Parathyroid adenoma (tissue), 2 donors: ENCODE data around the gene COL11A2.

Source experiments
- H2AFZ ChIP-seq: fragments of 300-600 bp; sonication (generic); one replicate; pipeline ENCODE4 v1.7.0; 2017; ENCODE audit warnings: antibody characterized with exemption, mild to moderate bottlenecking
- H3K27ac ChIP-seq: fragments of 300-600 bp; sonication (generic); one replicate; pipeline ENCODE4 v1.7.0; 2017
- H3K27me3 ChIP-seq: fragments of 300-600 bp; sonication (generic); one replicate; pipeline ENCODE4 v1.7.0; 2017; ENCODE audit warnings: low read length; ENCODE audit not compliant: control insufficient read depth, insufficient read depth
- H3K36me3 ChIP-seq: fragments of 300-600 bp; sonication (generic); one replicate; pipeline ENCODE4 v1.7.0; 2017; ENCODE audit warnings: low read length; ENCODE audit not compliant: control insufficient read depth, insufficient read depth
- H3K4me1 ChIP-seq: fragments of 300-600 bp; sonication (generic); one replicate; pipeline ENCODE4 v1.7.0; 2017; ENCODE audit warnings: control low read depth
- H3K4me2 ChIP-seq: fragments of 300-600 bp; sonication (generic); one replicate; pipeline ENCODE4 v1.7.0; 2017; ENCODE audit warnings: low read length
- H3K4me3 ChIP-seq: fragments of 300-600 bp; sonication (generic); one replicate; pipeline ENCODE4 v1.7.0; 2017; ENCODE audit warnings: low read depth, low read length
- H3K79me2 ChIP-seq: fragments of 300-600 bp; sonication (generic); one replicate; pipeline ENCODE4 v1.7.0; 2017; ENCODE audit warnings: control low read depth
- H3K9ac ChIP-seq: fragments of 300-600 bp; sonication (generic); one replicate; pipeline ENCODE4 v1.7.0; 2017; ENCODE audit warnings: mild to moderate bottlenecking
- H3K9me3 ChIP-seq: fragments of 300-600 bp; sonication (generic); one replicate; pipeline ENCODE4 v1.7.0; 2017; ENCODE audit warnings: low read length; ENCODE audit not compliant: control insufficient read depth
- TF ChIP-seq, protein P1 (sequence below): fragments of 300-600 bp; sonication (generic); IDR thresholded peaks from one replicate; pipeline ENCODE4 v1.7.0; 2017; ENCODE audit warnings: antibody characterized with exemption, mild to moderate bottlenecking
- donor health status: primary hyperparathyroidism.

COL11A2 gene

DNA sequence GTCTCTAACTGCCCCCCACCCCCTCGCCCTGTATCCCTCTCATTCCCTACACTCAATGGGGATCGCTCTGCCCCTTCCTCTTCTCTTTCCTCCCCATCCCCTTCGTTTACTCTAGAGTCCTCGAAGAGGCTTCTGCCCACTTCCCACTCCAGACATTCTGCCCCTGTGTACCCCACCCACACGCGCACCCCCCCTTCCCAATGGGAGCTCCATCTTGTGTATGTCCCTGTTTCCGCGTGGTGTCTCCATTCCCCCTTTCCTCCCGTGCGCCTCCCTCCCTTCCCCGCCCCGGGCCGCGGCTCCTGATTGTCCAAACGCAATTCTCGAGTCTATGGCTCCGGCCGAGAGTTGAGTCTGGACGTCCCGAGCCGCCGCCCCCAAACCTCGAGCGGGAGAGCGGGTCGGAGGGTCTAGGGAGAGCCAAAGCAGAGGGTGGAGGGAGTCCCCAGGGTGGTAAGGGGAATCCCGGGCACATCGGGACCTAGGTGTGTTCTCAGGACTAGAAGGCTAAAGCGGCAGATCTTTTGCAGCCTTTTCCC, 15.4 kb upstream of the COL11A2 start:
- Histone ChIP-seq H3K4me1 (peaks cover 14% of the 10 kb centered on the region), H3K9ac (peak overlapping the region; percentile 33), H3K27ac (peak overlapping the region; percentile 83), H3K4me3 (peak overlapping the region; percentile 87), H3K36me3 (no peaks in the 10 kb centered on the region), H3K9me3 (no peaks in the 10 kb centered on the region), H3K79me2 (peaks cover 10% of the 10 kb centered on the region), H3K27me3 (no peaks in the 10 kb centered on the region), H3K4me2 (peak overlapping the region; percentile 87), H2AFZ (peak overlapping the region; percentile 91)
- TF ChIP-seq, protein P1, sequence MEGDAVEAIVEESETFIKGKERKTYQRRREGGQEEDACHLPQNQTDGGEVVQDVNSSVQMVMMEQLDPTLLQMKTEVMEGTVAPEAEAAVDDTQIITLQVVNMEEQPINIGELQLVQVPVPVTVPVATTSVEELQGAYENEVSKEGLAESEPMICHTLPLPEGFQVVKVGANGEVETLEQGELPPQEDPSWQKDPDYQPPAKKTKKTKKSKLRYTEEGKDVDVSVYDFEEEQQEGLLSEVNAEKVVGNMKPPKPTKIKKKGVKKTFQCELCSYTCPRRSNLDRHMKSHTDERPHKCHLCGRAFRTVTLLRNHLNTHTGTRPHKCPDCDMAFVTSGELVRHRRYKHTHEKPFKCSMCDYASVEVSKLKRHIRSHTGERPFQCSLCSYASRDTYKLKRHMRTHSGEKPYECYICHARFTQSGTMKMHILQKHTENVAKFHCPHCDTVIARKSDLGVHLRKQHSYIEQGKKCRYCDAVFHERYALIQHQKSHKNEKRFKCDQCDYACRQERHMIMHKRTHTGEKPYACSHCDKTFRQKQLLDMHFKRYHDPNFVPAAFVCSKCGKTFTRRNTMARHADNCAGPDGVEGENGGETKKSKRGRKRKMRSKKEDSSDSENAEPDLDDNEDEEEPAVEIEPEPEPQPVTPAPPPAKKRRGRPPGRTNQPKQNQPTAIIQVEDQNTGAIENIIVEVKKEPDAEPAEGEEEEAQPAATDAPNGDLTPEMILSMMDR = no peak

DNA sequence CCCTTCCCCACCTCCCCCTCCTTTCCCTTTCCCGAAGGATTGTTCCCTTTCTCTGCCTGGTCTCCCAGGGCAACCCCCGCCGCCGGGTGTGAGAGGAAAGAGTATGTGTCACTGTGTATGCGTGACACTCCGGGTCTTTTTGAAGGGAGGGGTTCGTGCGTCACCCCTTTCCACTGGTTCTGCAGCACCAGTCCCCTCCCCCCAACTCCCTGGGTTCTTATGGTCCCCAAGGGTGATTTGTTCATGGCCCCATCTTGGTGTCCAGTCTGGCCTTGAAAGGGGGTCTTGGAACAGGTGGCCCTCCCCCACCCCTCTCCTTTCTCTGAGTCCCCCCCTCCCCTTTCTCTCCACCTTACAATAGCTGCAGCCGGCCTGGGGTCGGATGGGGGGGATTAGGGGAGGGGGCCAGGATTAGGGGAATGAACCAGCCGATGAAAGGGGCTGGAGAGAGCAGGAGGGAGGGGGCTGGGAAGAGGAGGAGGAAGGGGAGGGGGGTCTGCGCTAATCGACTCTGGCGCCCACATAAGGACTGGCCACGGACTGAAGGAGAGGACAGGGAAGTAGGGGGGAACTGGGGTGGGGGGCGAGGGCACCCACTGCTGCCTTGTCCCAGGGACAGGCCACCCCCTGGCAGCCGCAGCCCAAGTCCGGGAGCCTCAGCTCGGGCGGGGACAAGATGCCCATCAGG, 14.7 kb upstream of the COL11A2 start:
- Histone ChIP-seq H3K4me1 (peaks cover 19% of the 10 kb centered on the region), H3K79me2 (peaks cover 16% of the 10 kb centered on the region), H3K4me3 (peak overlapping the region; percentile 87), H2AFZ (no peak overlapping the region), H3K9ac (no peak overlapping the region), H3K9me3 (no peaks in the 10 kb centered on the region), H3K27me3 (no peaks in the 10 kb centered on the region), H3K27ac (no peak overlapping the region), H3K4me2 (peak overlapping the region; percentile 87), H3K36me3 (no peaks in the 10 kb centered on the region)
- TF ChIP-seq, protein P1 = no peak

DNA sequence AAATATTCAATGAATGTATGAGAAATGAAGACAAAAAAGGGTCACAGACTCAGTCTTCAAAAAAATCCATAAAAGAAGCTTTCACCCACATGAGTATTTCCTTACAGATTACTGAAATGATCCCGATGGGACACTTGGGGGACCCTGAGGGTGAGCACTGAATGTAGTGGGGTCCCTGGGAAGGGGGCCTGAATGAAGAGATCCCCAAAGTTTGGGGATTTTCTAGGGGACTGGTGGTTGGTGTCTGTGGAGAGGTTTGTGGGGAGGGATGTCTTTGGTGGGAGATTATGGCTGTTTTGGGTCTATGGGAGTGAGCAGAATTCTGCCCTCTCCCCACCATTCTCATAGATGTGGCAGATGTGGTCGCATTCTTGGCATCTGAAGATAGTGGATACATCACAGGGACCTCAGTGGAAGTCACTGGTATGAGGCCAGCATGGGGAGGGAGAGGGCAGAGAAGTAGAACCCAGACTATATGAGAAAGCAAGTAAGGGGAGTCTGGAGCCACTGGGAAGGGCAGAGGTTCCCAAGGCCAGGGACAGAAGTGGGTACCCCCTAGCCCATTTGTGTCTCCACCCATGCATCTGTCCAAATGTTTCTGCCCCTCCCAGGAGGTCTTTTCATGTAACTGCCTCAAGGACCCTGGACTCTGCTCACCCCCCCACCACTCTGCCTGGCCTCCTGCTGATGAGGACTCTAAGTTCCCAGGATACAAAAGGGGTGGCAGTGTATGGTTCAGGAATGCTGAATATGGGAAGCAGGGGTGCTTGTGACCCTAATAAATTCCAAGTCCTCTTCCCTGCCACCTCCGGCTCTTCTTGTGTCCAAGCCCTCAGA, 14.0 kb upstream of the COL11A2 start:
- H3K4me3 ChIP-seq = no peak overlapping the region
- H3K4me1 ChIP-seq = peaks cover 26% of the 10 kb centered on the region
- H3K9me3 ChIP-seq = no peaks in the 10 kb centered on the region
- peaks cover 23% of the 10 kb centered on the region for H3K79me2 ChIP-seq
- H2AFZ ChIP-seq = no peak overlapping the region
- no peak overlapping the region for H3K27ac ChIP-seq
- H3K36me3 ChIP-seq = no peaks in the 10 kb centered on the region
- no peaks in the 10 kb centered on the region for H3K27me3 ChIP-seq
- H3K9ac ChIP-seq = no peak overlapping the region
- TF ChIP-seq, protein P1 = no peak
- no peak overlapping the region for H3K4me2 ChIP-seq

DNA sequence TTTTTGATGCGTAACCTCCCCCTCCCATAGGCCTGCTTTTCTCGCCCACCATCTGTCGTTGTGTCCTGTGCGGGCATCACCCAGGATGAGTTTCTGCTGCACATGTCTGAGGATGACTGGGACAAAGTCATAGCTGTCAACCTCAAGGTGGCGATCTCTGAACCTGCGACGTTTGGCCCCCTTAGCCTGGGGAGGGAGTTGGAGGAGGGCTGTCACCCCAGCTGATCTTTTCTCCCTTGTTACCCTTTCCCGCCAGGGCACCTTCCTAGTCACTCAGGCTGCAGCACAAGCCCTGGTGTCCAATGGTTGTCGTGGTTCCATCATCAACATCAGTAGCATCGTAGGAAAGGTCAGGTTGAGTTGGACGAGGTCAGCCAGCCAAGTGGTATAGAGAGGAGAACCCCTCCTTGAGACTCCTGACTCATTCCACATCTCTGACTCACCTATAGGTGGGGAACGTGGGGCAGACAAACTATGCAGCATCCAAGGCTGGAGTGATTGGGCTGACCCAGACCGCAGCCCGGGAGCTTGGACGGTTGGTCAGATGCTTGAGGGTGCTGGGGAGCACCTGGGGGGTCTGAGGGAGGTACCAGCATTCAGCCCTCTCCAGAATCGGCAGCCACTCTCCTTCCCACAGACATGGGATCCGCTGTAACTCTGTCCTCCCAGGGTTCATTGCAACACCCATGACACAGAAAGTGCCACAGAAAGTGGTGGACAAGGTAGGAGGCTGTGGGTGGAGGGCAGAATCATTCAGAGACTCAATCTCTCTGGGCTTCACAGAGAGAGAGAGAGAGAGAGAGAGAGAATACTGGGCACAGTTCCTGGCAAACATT, 13.1 kb upstream of the COL11A2 start:
- peaks cover 27% of the 10 kb centered on the region for H3K4me1 ChIP-seq
- H3K9ac ChIP-seq = no peak overlapping the region
- H3K79me2 ChIP-seq = peaks cover 28% of the 10 kb centered on the region
- H3K27me3 ChIP-seq = no peaks in the 10 kb centered on the region
- no peaks in the 10 kb centered on the region for H3K9me3 ChIP-seq
- H3K4me2 ChIP-seq = peak overlapping the region; percentile 97
- H3K4me3 ChIP-seq = peak overlapping the region; percentile 95
- peak overlapping the region; percentile 94 for H2AFZ ChIP-seq
- H3K27ac ChIP-seq = peak overlapping the region; percentile 95
- TF ChIP-seq, protein P1 = no peak
- no peaks in the 10 kb centered on the region for H3K36me3 ChIP-seq
